CD14-positive monocyte (primary cell): ENCODE results near the gene INHBC. TPM values are rescaled to one million over a fixed set of nuclear protein-coding genes. Genes with fewer than 3 reads are reported as not detected.

ENCODE experiments used
- DNase-seq, 3 donors: peaks; one replicate each; pipeline ENCODE4 v3.0.0-alpha.2; 2011 to 2022
- H2AFZ ChIP-seq: 2 replicates; pipeline ENCODE4 v1.6.0; 2012; ENCODE audit warnings: mild to moderate bottlenecking, low read depth, low read length, inconsistent platforms; ENCODE audit not compliant: insufficient read depth, poor library complexity, severe bottlenecking
- H3K27ac ChIP-seq, 2 donors: 1 replicate in 1 of 2; 2 replicates in 1 of 2; pipeline ENCODE4 v1.5.1; 2012 to 2013; ENCODE audit warnings: low read length in 2 of 2, control low read depth in 1 of 2, inconsistent platforms in 1 of 2, low read depth in 1 of 2, mild to moderate bottlenecking in 1 of 2
- H3K27me3 ChIP-seq, 2 donors: one replicate each; pipeline versions ENCODE4 v1.6.0 to v1.6.1; 2011 to 2013; ENCODE audit warnings: low read length in 2 of 2; ENCODE audit not compliant: control insufficient read depth in 2 of 2, insufficient read depth in 2 of 2
- H3K36me3 ChIP-seq, 2 donors: replicated peaks in 1 of 2; 1 replicate in 1 of 2; 2 replicates in 1 of 2; pipeline versions ENCODE4 v1.5.1 to v1.6.1; 2012 to 2013; ENCODE audit warnings: low read length in 2 of 2, control low read depth in 1 of 2, inconsistent platforms in 1 of 2, mild to moderate bottlenecking in 1 of 2; ENCODE audit not compliant: insufficient read depth in 2 of 2, control insufficient read depth in 1 of 2
- H3K4me1 ChIP-seq, 2 donors: 1 replicate in 1 of 2; 2 replicates in 1 of 2; pipeline versions ENCODE4 v1.5.1 to v1.6.1; 2012 to 2013; ENCODE audit warnings: low read length in 2 of 2, control low read depth in 1 of 2, inconsistent platforms in 1 of 2, mild to moderate bottlenecking in 1 of 2, moderate library complexity in 1 of 2; ENCODE audit not compliant: insufficient read depth in 2 of 2, control insufficient read depth in 1 of 2
- H3K4me2 ChIP-seq: replicated peaks from 2 replicates; pipeline ENCODE3; 2012; ENCODE audit warnings: low read length, moderate library complexity, mild to moderate bottlenecking; ENCODE audit not compliant: poor library complexity, severe bottlenecking; ENCODE audit errors: extremely low read depth
- H3K4me3 ChIP-seq, 3 experiments: fragments of 200-600 bp in 1 of 3; sonication (generic) in 1 of 3; replicated peaks in 1 of 3; 1 replicate in 2 of 3; 2 replicates in 1 of 3; pipeline ENCODE4 v1.5.1; 2011 to 2013; ENCODE audit warnings: low read length in 3 of 3, mild to moderate bottlenecking in 3 of 3, control low read depth in 2 of 3, low read depth in 2 of 3, inconsistent platforms in 1 of 3, moderate library complexity in 1 of 3
- H3K79me2 ChIP-seq: 2 replicates; pipeline ENCODE4 v1.6.0; 2012; ENCODE audit warnings: mild to moderate bottlenecking, control low read depth, inconsistent platforms, low read length, moderate library complexity; ENCODE audit not compliant: insufficient read depth
- H3K9ac ChIP-seq: 2 replicates; pipeline ENCODE4 v1.6.0; 2017; ENCODE audit warnings: low read length, mild to moderate bottlenecking; ENCODE audit not compliant: insufficient read depth, poor library complexity, severe bottlenecking
- H3K9me3 ChIP-seq, 2 donors: replicated peaks in 1 of 2; 1 replicate in 1 of 2; 2 replicates in 1 of 2; pipeline versions ENCODE4 v1.5.1 to v1.6.1; 2012 to 2013; ENCODE audit warnings: low read length in 2 of 2, control low read depth in 1 of 2; ENCODE audit not compliant: control insufficient read depth in 1 of 2, insufficient read depth in 1 of 2
- H4K20me1 ChIP-seq: 2 replicates; pipeline ENCODE4 v1.6.0; 2012; ENCODE audit warnings: mild to moderate bottlenecking, low read length, control low read depth, moderate library complexity; ENCODE audit not compliant: insufficient read depth
- H3K27ac Mint-ChIP-seq, 7 donors: one replicate each; pipeline ENCODE4 v1.8.0; 2020; ENCODE audit warnings: mild to moderate bottlenecking in 7 of 7, mixed read lengths in 7 of 7, moderate library complexity in 6 of 7, inconsistent platforms in 2 of 7
- H3K27me3 Mint-ChIP-seq, 3 donors: one replicate each; pipeline ENCODE4 v1.8.0; 2021 to 2022; ENCODE audit warnings: low read depth in 3 of 3, mild to moderate bottlenecking in 3 of 3, mixed read lengths in 3 of 3, moderate library complexity in 3 of 3, inconsistent platforms in 1 of 3
- H3K36me3 Mint-ChIP-seq, 2 donors: one replicate each; pipeline ENCODE4 v1.8.0; 2020; ENCODE audit warnings: mixed read lengths in 2 of 2, inconsistent platforms in 1 of 2, mild to moderate bottlenecking in 1 of 2
- H3K4me1 Mint-ChIP-seq: one replicate; pipeline ENCODE4 v1.8.0; 2020; ENCODE audit warnings: mild to moderate bottlenecking, mixed read lengths
- H3K4me3 Mint-ChIP-seq, 2 donors: one replicate each; pipeline ENCODE4 v1.8.0; 2020; ENCODE audit warnings: mild to moderate bottlenecking in 2 of 2, mixed read lengths in 2 of 2, moderate library complexity in 1 of 2
- H3K9me3 Mint-ChIP-seq, 7 donors: one replicate each; pipeline ENCODE4 v1.8.0; 2020 to 2022; ENCODE audit warnings: mixed read lengths in 7 of 7, mild to moderate bottlenecking in 6 of 7, moderate library complexity in 6 of 7, inconsistent platforms in 2 of 7
- CTCF ChIP-seq: fragments of 200-600 bp; IDR thresholded peaks from one replicate; pipeline ENCODE4 v1.8.0; 2022; ENCODE audit warnings: antibody characterized with exemption, mild to moderate bottlenecking
- WGBS: methylation state at CpG from one replicate; pipeline ENCODE4 v1.1.5; 2013; ENCODE audit warnings: missing lambda C conversion rate; ENCODE audit not compliant: insufficient coverage; 5-methylcytosine and 5-hydroxymethylcytosine counted together
- intact Hi-C, 2 donors: fragments of 100-400 bp; cut with micrococcal nuclease; formaldehyde crosslinking; loops; one replicate each; pipeline versions ENCODE4 v1.15.0 to v1.15.1; 2023
- polyA plus RNA-seq, 3 donors: library from polyadenylated mRNA; depleted of rRNA in 1 of 3; unstranded in 2 of 3; stranded (reverse) in 1 of 3; fragments of 300-500 nt in 2 of 3; fragments of >200 nt in 1 of 3; fragmentation: Illumina TruSeq in 2 of 3; gene quantifications; 1 replicate in 2 of 3; 2 replicates in 1 of 3; pipeline ENCODE4 v1.2.3, GENCODE V29; 2012 to 2021

INHBC gene
- polyA plus RNA-seq, 3 donors, result not detected

DNA sequence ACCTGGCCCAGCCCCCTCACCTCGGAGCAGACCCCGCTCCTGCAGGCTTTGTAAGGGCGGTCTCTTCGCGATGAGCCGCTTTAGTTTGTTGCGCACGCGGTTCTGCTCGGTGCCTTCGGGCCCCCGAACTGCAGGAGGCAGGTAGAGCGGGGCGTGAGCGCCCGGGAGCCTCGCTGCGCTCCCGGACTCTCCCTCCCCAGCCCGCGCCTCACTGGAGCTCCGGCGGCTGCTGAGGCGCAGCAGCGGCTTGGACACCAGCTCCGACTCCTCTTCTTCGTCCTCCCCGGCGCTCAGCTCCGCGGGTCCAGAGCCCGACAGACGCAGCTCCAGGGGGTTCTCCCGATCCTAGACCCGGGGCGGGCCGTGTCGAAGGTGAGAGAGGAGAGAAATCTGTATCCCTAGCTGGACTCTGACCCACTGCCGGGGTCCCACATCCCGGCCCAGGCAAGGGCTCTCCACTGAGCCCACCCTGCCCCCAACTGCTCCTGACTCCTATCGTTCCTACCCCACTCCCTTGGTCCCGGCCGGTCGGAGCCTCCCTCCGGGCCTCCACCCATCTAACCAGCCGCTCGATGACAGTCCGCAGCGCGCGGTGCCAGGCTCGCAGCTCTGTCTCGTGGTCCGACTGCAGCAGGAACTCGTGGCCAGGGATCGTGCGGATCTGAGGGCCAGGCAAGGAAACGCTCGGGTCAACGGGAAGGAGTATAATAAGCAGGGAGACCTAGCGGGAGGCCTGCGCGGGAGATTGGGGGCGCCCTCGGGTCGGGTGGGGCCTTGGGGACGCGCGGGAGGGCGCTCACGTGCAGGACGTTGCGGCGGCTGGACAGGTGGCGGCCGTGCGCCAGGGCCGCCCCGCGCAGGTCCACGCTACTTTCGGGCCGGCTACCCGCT, 40.9 kb downstream of the INHBC start:
- peaks cover 61% of the 10 kb centered on the region for H4K20me1 ChIP-seq
- peaks cover 81% of the 10 kb centered on the region for H3K79me2 ChIP-seq
- no peaks in the 10 kb centered on the region for H3K27me3 ChIP-seq
- intact Hi-C loops, result loop anchor here (5.0 to 10.0 kb wide), 4 partner anchors 47 to 149 kb away; partner anchors contain the start of genes DCTN2 (in 2 of the 2), DDIT3 (in 1 of the 2) and MBD6 (in 1 of the 2)
- H3K27me3 Mint-ChIP-seq, result peaks cover 0 to 2% (median 1%) of the 10 kb centered on the region in 3 donors
- H3K4me3 ChIP-seq, result peak overlapping the region; percentile 79 to 100 (median 86)
- peak overlapping the region in 4 of 7 donors; percentile 24 to 96 (median 56) for H3K27ac Mint-ChIP-seq
- 53% methylated on average over 70 of the region's 84 CpGs for WGBS
- H3K9ac ChIP-seq, result peak overlapping the region; percentile 83
- no peak for DNase-seq
- peak overlapping the region in 1 of 2 donors; percentile 83 for H3K27ac ChIP-seq
- H2AFZ ChIP-seq, result peak overlapping the region; percentile 72
- H3K9me3 ChIP-seq, result no peaks in the 10 kb centered on the region
- peaks cover 0 to 1% (median 0%) of the 10 kb centered on the region in 7 donors for H3K9me3 Mint-ChIP-seq
- peaks cover 61 to 86% of the 10 kb centered on the region in 2 donors for H3K4me1 ChIP-seq
- H3K4me1 Mint-ChIP-seq, result peaks cover 74% of the 10 kb centered on the region
- H3K4me2 ChIP-seq, result peak overlapping the region; percentile 89
- TF ChIP-seq CTCF, result no peak
- H3K36me3 ChIP-seq, result peaks cover 44 to 51% of the 10 kb centered on the region in 2 donors
- H3K36me3 Mint-ChIP-seq, result peaks cover 37 to 56% of the 10 kb centered on the region in 2 donors
- peak overlapping the region; percentile 97 to 99 for H3K4me3 Mint-ChIP-seq

- Histone ChIP-seq H4K20me1 (peaks cover 52% of the 10 kb centered on the region), H3K4me2 (peak overlapping the region; percentile 89), H3K4me1 (peaks cover 55 to 79% of the 10 kb centered on the region in 2 donors), H3K36me3 (peaks cover 35 to 42% of the 10 kb centered on the region in 2 donors), H3K4me3 (peak overlapping the region; percentile 79 to 100 (median 86)), H3K27ac (peak overlapping the region; percentile 62 to 83), H3K9ac (peak overlapping the region; percentile 83), H3K79me2 (peaks cover 85% of the 10 kb centered on the region), H3K9me3 (no peaks in the 10 kb centered on the region), H3K27me3 (no peaks in the 10 kb centered on the region), H2AFZ (peak overlapping the region; percentile 72)
- Mint-ChIP-seq H3K36me3 (peaks cover 37 to 50% of the 10 kb centered on the region in 2 donors), H3K9me3 (peaks cover 0 to 1% (median 0%) of the 10 kb centered on the region in 7 donors), H3K27me3 (peaks cover 0 to 2% (median 0%) of the 10 kb centered on the region in 3 donors), H3K27ac (peak overlapping the region; percentile 86 to 97 (median 96)), H3K4me1 (peaks cover 74% of the 10 kb centered on the region), H3K4me3 (peak overlapping the region; percentile 97 to 99)
- WGBS, result 0% methylated on average over 12 of the region's 29 CpGs
- peak; percentile 90 for TF ChIP-seq CTCF
- intact Hi-C loops, result loop anchor here (5.0 to 10.0 kb wide), 4 partner anchors 46 to 148 kb away; partner anchors contain the start of genes DCTN2 (in 2 of the 2), DDIT3 (in 1 of the 2) and MBD6 (in 1 of the 2)
- peak in 2 of 3 donors; percentile 34 to 44 for DNase-seq
Observed at GRCh38 chr12:57476162-57476992, 41.8 kb downstream of the INHBC start.
